Kidney (tissue), 14 donors: ENCODE results near the gene METAP1. TPM values are rescaled to one million over a fixed set of nuclear protein-coding genes. Genes with fewer than 3 reads are reported as not detected.
"Not testable (repeated sequence)": the region's sequence is repeated elsewhere in the genome, so short reads cannot be mapped to it uniquely, and the experiment has no call there.

Experiments
- DNase-seq, 5 donors: peaks; one replicate each; pipeline ENCODE4 v3.0.0-alpha.2; 2013 to 2020
- FAIRE-seq: peaks from 2 replicates; lab custom pipeline; 2012; peaks lifted over from hg19 to GRCh38; lab: Jason Lieb, UNC
- H3K27ac ChIP-seq, 2 donors: one replicate each; pipeline ENCODE4 v1.7.0; 2013; ENCODE audit warnings: low read depth in 2 of 2, low read length in 2 of 2, inconsistent platforms in 1 of 2
- H3K27me3 ChIP-seq: one replicate; pipeline ENCODE4 v1.7.1; 2013; ENCODE audit warnings: low read length, inconsistent platforms; ENCODE audit not compliant: control insufficient read depth, insufficient read depth
- H3K36me3 ChIP-seq, 3 donors: one replicate each; pipeline versions ENCODE4 v1.7.0 to v1.7.1; 2013; ENCODE audit warnings: low read length in 3 of 3, control low read depth in 1 of 3, inconsistent platforms in 1 of 3; ENCODE audit not compliant: insufficient read depth in 3 of 3, control insufficient read depth in 2 of 3
- H3K4me1 ChIP-seq, 3 donors: one replicate each; pipeline versions ENCODE4 v1.7.0 to v1.7.1; 2013; ENCODE audit warnings: low read length in 3 of 3, inconsistent platforms in 1 of 3, low read depth in 1 of 3; ENCODE audit not compliant: control insufficient read depth in 2 of 3, insufficient read depth in 2 of 3
- H3K4me3 ChIP-seq, 3 donors: one replicate each; pipeline versions ENCODE4 v1.7.0 to v1.8.1; 2013; ENCODE audit warnings: low read length in 3 of 3, control low read depth in 1 of 3, inconsistent platforms in 1 of 3
- H3K9ac ChIP-seq, 3 donors: one replicate each; pipeline versions ENCODE4 v1.7.0 to v1.7.1; 2013; ENCODE audit warnings: low read length in 3 of 3, control low read depth in 1 of 3, inconsistent platforms in 1 of 3
- H3K9me3 ChIP-seq, 3 donors: one replicate each; pipeline versions ENCODE4 v1.7.0 to v1.7.1; 2013; ENCODE audit warnings: low read length in 3 of 3, control low read depth in 1 of 3, inconsistent platforms in 1 of 3; ENCODE audit not compliant: control insufficient read depth in 2 of 3, insufficient read depth in 1 of 3
- CTCF ChIP-seq: IDR thresholded peaks from 3 replicates; pipeline ENCODE4 v1.5.1; 2012; ENCODE audit warnings: mild to moderate bottlenecking, moderate library complexity, borderline replicate concordance; ENCODE audit not compliant: insufficient read depth; ENCODE audit errors: extremely low read depth
- intact Hi-C: fragments of 100-400 bp; cut with DNase I; formaldehyde crosslinking; loops from one replicate; pipeline ENCODE4 v1.11.1; 2022
- polyA plus RNA-seq: library from polyadenylated mRNA; stranded (reverse); fragments of 350-450 nt; fragmentation: Illumina TruSeq; extraction: RNeasy Lipid Tissue Mini Kit (QIAGEN cat#74804); gene quantifications from one replicate; pipeline ENCODE4 v1.2.3, GENCODE V29; 2014; ENCODE audit warnings: low read depth, low replicate concordance; ENCODE audit not compliant: insufficient read depth
- total RNA-seq: library from RNA; stranded (reverse); fragmentation: NEBNext Ultra II Directional; extraction: Animal tissue kit (Norgen Biotek cat#: 25700); gene quantifications from one replicate; pipeline ENCODE4 v1.2.1, GENCODE V29; 2021
- donor health status: control.
- donor health status: control.
- donor health status: control.
- donor health status: control.
- donor health status: control.
- donor health status: DM: yes; HTN: yes; CAD: no.
- donor health status: Normal renal cell carcinoma (clear cell type).

METAP1 gene
- total and polyA plus RNA-seq, 2 donors from 2014 or later, result 22.7 to 33.8 TPM

GRCh38 chr4:98976716-98977115, 18.8 kb upstream of the METAP1 start:
- FAIRE-seq (no peak), DNase-seq (no peak)
- TF ChIP-seq CTCF, result no peak
- Histone ChIP-seq H3K4me1 (no peaks in the 10 kb centered on the region), H3K27me3 (no peaks in the 10 kb centered on the region), H3K9ac (no peak overlapping the region), H3K9me3 (no peaks in the 10 kb centered on the region), H3K4me3 (no peak overlapping the region), H3K36me3 (no peaks in the 10 kb centered on the region), H3K27ac (no peak overlapping the region)
- intact Hi-C loops, result no loop called here

DNA sequence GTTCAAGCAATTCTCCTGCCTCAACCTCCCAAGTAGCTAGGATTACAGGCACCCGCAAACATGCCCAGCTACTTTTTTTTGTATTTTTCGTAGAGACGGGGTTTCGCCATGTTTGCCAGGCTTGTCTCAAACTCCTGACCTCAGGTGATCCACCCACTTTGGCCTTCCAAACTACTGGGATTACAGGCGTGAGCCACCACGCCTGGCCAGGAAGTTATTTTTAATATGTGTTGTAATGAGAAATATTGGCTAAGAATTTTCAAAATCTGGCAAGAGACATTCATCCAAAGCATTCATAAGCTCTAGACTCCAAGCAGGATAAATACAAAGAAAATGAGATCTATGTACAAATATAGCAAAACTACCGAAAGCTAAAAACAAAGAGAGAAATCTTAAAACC, 18.0 kb upstream of the METAP1 start:
- no peak for FAIRE-seq
- TF ChIP-seq CTCF, result no peak
- H3K4me3 ChIP-seq, result no peak overlapping the region
- no peak overlapping the region for H3K27ac ChIP-seq
- DNase-seq, result no peak
- H3K9ac ChIP-seq, result no peak overlapping the region
- H3K9me3 ChIP-seq, result no peaks in the 10 kb centered on the region
- intact Hi-C loops, result no loop called here
- H3K36me3 ChIP-seq, result no peaks in the 10 kb centered on the region
- H3K4me1 ChIP-seq, result no peaks in the 10 kb centered on the region
- H3K27me3 ChIP-seq, result no peaks in the 10 kb centered on the region

- H3K4me3 ChIP-seq, result no peak overlapping the region
- no peak for TF ChIP-seq CTCF
- no peak overlapping the region for H3K27ac ChIP-seq
- no peaks in the 10 kb centered on the region for H3K9me3 ChIP-seq
- no peaks in the 10 kb centered on the region for H3K27me3 ChIP-seq
- FAIRE-seq, result no peak
- H3K36me3 ChIP-seq, result no peaks in the 10 kb centered on the region
- no peak overlapping the region for H3K9ac ChIP-seq
- intact Hi-C loops, result no loop called here
- no peaks in the 10 kb centered on the region for H3K4me1 ChIP-seq
- DNase-seq, result no peak
These were observed 7.8 kb upstream of the METAP1 start for GRCh38 chr4:98987720-98988119.

- H3K4me3 ChIP-seq, intact Hi-C loops, H3K9ac ChIP-seq, FAIRE-seq, H3K27ac ChIP-seq, DNase-seq, H3K9me3 ChIP-seq, H3K27me3 ChIP-seq, H3K4me1 ChIP-seq, H3K36me3 ChIP-seq: not testable (repeated sequence)
These were observed 2.7 kb upstream of the METAP1 start for GRCh38 chr4:98992835-98993234.
